Measurements from ENCODE around the gene VAMP1.

- TF ChIP-seq, protein P1, sequence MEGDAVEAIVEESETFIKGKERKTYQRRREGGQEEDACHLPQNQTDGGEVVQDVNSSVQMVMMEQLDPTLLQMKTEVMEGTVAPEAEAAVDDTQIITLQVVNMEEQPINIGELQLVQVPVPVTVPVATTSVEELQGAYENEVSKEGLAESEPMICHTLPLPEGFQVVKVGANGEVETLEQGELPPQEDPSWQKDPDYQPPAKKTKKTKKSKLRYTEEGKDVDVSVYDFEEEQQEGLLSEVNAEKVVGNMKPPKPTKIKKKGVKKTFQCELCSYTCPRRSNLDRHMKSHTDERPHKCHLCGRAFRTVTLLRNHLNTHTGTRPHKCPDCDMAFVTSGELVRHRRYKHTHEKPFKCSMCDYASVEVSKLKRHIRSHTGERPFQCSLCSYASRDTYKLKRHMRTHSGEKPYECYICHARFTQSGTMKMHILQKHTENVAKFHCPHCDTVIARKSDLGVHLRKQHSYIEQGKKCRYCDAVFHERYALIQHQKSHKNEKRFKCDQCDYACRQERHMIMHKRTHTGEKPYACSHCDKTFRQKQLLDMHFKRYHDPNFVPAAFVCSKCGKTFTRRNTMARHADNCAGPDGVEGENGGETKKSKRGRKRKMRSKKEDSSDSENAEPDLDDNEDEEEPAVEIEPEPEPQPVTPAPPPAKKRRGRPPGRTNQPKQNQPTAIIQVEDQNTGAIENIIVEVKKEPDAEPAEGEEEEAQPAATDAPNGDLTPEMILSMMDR (conservative IDR thresholded peaks at IDR 0.05; ENCODE audit: low read depth, low read length) = no peak
- no peak for TF ChIP-seq EZH2 (IDR thresholded peaks at IDR 0.05; ENCODE audit: low read length, unreplicated experiment)
These were observed 11.5 kb downstream of the VAMP1 start for GRCh38 chr12:6459004-6459337.
